ENCODE measurements around the gene B3GNT3. TPM values are rescaled to one million over a fixed set of nuclear protein-coding genes. Genes with fewer than 3 reads are reported as not detected.
A peak's percentile ranks its signal among the peaks of the same experiment; 100 is the strongest.

The B3GNT3 gene
- total RNA-seq, 1 donor, result not detected

GRCh38 chr19:17842663-17843291, 47.8 kb downstream of the B3GNT3 start:
- DNase-seq (ENCODE audit: low read depth), result no peak
- TF ChIP-seq CTCF (IDR thresholded peaks at IDR 0.05; ENCODE audit: insufficient read depth, low read length), result no peak
- H3K4me3 ChIP-seq (ENCODE audit: low read depth, low read length), result peak overlapping the region; percentile 50

GRCh38 chr19:17843292-17843827, 48.4 kb downstream of the B3GNT3 start:
- TF ChIP-seq CTCF (IDR thresholded peaks at IDR 0.05; ENCODE audit: insufficient read depth, low read length), result no peak
- no peak for DNase-seq (ENCODE audit: low read depth)

GRCh38 chr19:17843908-17844490, 49.1 kb downstream of the B3GNT3 start:
- TF ChIP-seq CTCF (IDR thresholded peaks at IDR 0.05; ENCODE audit: insufficient read depth, low read length), result no peak
- no peak for DNase-seq (ENCODE audit: low read depth)
- no peak overlapping the region for H3K4me3 ChIP-seq (ENCODE audit: low read depth, low read length)

More at GRCh38 chr19:17843292-17843827, 48.4 kb downstream of the B3GNT3 start:
- no peak overlapping the region for H3K4me3 ChIP-seq (ENCODE audit: low read depth, low read length)

- H3K4me3 ChIP-seq (ENCODE audit: low read depth, low read length), result no peak overlapping the region
- TF ChIP-seq CTCF (IDR thresholded peaks at IDR 0.05; ENCODE audit: insufficient read depth, low read length), result no peak
- no peak for DNase-seq (ENCODE audit: low read depth)
Observed at GRCh38 chr19:17846146-17846545, 51.2 kb downstream of the B3GNT3 start.

GRCh38 chr19:17847538-17848366, 52.8 kb downstream of the B3GNT3 start, which contains the start of gene JAK3:
JAK3 (minus strand) TSS chr19:17847982; CDS start chr19:17844417, 3,565 bp downstream.
- peak; percentile 64 for DNase-seq (ENCODE audit: low read depth)

More at GRCh38 chr19:17847538-17848366, 52.8 kb downstream of the B3GNT3 start, which contains the start of gene JAK3:
- H3K4me3 ChIP-seq (ENCODE audit: low read depth, low read length), result peak within 1 kb of the TSS; percentile 56
- TF ChIP-seq CTCF (IDR thresholded peaks at IDR 0.05; ENCODE audit: insufficient read depth, low read length), result no peak

Data from fibroblast of the aortic adventitia (primary cell).